Transverse colon (tissue), 4 donors: ENCODE data around the gene ERFE.

Experiments
- CTCF ChIP-seq, 5 experiments: fragments of 200-600 bp in 3 of 5; fragments of 450-650 bp in 2 of 5; sonication (generic) in 3 of 5; IDR thresholded peaks; 1 replicate in 2 of 5; 2 replicates in 3 of 5; pipeline ENCODE4 v1.5.1; 2016 to 2017; ENCODE audit warnings: antibody characterized with exemption in 5 of 5, inconsistent platforms in 3 of 5, mild to moderate bottlenecking in 2 of 5, moderate library complexity in 1 of 5
- EP300 ChIP-seq: sonication (generic); formaldehyde crosslinking; IDR thresholded peaks from one replicate; pipeline ENCODE4 v1.6.1; 2017; ENCODE audit warnings: antibody characterized with exemption, low read depth
- POLR2A ChIP-seq: fragments of 450-650 bp; IDR thresholded peaks from one replicate; pipeline ENCODE4 v1.6.1; 2016; ENCODE audit warnings: antibody characterized with exemption, mild to moderate bottlenecking, moderate library complexity
- POLR2AphosphoS5 ChIP-seq, 3 donors: sonication (generic); formaldehyde crosslinking; IDR thresholded peaks; one replicate each; pipeline ENCODE4 v1.6.1; 2016; ENCODE audit warnings: antibody characterized with exemption in 3 of 3

GRCh38 chr2:238140721-238141540 is 17.8 kb upstream of the ERFE start:
- TF ChIP-seq CTCF (IDR thresholded peaks at IDR 0.05) (no peak), EP300 (no peak), POLR2A (no peak), POLR2AphosphoS5 (IDR thresholded peaks at IDR 0.05) (no peak)
